Measurements from ENCODE around the gene DEXI. TPM values are rescaled to one million over a fixed set of nuclear protein-coding genes. Genes with fewer than 3 reads are reported as not detected.

DEXI gene
- total and polyA plus RNA-seq, 2 of the 13 experiments (the other 11 are each of a cell fraction or from before 2014, with no cell fraction given) = 51.5 to 70.4 TPM

GRCh38 chr16:10918294-10919002, 23.8 kb downstream of the DEXI start (continued):
- TF ChIP-seq, protein P1, sequence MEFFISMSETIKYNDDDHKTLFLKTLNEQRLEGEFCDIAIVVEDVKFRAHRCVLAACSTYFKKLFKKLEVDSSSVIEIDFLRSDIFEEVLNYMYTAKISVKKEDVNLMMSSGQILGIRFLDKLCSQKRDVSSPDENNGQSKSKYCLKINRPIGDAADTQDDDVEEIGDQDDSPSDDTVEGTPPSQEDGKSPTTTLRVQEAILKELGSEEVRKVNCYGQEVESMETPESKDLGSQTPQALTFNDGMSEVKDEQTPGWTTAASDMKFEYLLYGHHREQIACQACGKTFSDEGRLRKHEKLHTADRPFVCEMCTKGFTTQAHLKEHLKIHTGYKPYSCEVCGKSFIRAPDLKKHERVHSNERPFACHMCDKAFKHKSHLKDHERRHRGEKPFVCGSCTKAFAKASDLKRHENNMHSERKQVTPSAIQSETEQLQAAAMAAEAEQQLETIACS (CRISPR knock-in tag; IDR thresholded peaks at IDR 0.05) = no peak
- TF ChIP-seq ZSCAN30 (CRISPR knock-in tag; IDR thresholded peaks at IDR 0.05) (no peak), CHD2 (IDR thresholded peaks at IDR 0.05; ENCODE audit: low read depth, low read length) (no peak), FOXK1 (CRISPR knock-in tag; IDR thresholded peaks at IDR 0.05; ENCODE audit: borderline replicate concordance, low read depth) (peak; percentile 42; the same call in 1 of the 2 replicates), SUZ12 (IDR thresholded peaks at IDR 0.05; ENCODE audit: low read depth, low read length) (no peak), MBD4 (IDR thresholded peaks at IDR 0.05; ENCODE audit: borderline replicate concordance, low read length) (no peak), WIZ (CRISPR knock-in tag; IDR thresholded peaks at IDR 0.05) (no peak), ZNF12 (CRISPR knock-in tag; IDR thresholded peaks at IDR 0.05) (no peak), YEATS2 (CRISPR knock-in tag; IDR thresholded peaks at IDR 0.05; ENCODE audit: borderline replicate concordance) (peak; percentile 76; the same call in 1 of the 2 replicates), HHEX (CRISPR knock-in tag; IDR thresholded peaks at IDR 0.05) (no peak), ZBTB7B (CRISPR knock-in tag; IDR thresholded peaks at IDR 0.05) (peak; percentile 37; the same call in 1 of the 2 replicates)
- TF ChIP-seq, protein P2, sequence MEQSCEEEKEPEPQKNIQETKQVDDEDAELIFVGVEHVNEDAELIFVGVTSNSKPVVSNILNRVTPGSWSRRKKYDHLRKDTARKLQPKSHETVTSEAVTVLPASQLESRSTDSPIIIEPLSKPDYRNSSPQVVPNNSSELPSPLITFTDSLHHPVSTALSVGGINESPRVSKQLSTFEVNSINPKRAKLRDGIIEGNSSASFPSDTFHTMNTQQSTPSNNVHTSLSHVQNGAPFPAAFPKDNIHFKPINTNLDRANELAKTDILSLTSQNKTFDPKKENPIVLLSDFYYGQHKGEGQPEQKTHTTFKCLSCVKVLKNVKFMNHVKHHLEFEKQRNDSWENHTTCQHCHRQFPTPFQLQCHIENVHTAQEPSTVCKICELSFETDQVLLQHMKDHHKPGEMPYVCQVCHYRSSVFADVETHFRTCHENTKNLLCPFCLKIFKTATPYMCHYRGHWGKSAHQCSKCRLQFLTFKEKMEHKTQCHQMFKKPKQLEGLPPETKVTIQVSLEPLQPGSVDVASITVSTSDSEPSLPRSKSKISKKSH (CRISPR knock-in tag; IDR thresholded peaks at IDR 0.05; ENCODE audit: borderline replicate concordance) = no peak
- TF ChIP-seq, protein P3, sequence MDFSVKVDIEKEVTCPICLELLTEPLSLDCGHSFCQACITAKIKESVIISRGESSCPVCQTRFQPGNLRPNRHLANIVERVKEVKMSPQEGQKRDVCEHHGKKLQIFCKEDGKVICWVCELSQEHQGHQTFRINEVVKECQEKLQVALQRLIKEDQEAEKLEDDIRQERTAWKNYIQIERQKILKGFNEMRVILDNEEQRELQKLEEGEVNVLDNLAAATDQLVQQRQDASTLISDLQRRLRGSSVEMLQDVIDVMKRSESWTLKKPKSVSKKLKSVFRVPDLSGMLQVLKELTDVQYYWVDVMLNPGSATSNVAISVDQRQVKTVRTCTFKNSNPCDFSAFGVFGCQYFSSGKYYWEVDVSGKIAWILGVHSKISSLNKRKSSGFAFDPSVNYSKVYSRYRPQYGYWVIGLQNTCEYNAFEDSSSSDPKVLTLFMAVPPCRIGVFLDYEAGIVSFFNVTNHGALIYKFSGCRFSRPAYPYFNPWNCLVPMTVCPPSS (IDR thresholded peaks at IDR 0.05) = no peak
- TF ChIP-seq, protein P4, sequence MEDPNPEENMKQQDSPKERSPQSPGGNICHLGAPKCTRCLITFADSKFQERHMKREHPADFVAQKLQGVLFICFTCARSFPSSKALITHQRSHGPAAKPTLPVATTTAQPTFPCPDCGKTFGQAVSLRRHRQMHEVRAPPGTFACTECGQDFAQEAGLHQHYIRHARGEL (CRISPR knock-in tag; IDR thresholded peaks at IDR 0.05) = no peak
- TF ChIP-seq, protein P5, sequence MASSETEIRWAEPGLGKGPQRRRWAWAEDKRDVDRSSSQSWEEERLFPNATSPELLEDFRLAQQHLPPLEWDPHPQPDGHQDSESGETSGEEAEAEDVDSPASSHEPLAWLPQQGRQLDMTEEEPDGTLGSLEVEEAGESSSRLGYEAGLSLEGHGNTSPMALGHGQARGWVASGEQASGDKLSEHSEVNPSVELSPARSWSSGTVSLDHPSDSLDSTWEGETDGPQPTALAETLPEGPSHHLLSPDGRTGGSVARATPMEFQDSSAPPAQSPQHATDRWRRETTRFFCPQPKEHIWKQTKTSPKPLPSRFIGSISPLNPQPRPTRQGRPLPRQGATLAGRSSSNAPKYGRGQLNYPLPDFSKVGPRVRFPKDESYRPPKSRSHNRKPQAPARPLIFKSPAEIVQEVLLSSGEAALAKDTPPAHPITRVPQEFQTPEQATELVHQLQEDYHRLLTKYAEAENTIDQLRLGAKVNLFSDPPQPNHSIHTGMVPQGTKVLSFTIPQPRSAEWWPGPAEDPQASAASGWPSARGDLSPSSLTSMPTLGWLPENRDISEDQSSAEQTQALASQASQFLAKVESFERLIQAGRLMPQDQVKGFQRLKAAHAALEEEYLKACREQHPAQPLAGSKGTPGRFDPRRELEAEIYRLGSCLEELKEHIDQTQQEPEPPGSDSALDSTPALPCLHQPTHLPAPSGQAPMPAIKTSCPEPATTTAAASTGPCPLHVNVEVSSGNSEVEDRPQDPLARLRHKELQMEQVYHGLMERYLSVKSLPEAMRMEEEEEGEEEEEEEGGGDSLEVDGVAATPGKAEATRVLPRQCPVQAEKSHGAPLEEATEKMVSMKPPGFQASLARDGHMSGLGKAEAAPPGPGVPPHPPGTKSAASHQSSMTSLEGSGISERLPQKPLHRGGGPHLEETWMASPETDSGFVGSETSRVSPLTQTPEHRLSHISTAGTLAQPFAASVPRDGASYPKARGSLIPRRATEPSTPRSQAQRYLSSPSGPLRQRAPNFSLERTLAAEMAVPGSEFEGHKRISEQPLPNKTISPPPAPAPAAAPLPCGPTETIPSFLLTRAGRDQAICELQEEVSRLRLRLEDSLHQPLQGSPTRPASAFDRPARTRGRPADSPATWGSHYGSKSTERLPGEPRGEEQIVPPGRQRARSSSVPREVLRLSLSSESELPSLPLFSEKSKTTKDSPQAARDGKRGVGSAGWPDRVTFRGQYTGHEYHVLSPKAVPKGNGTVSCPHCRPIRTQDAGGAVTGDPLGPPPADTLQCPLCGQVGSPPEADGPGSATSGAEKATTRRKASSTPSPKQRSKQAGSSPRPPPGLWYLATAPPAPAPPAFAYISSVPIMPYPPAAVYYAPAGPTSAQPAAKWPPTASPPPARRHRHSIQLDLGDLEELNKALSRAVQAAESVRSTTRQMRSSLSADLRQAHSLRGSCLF (CRISPR knock-in tag; IDR thresholded peaks at IDR 0.05; ENCODE audit: borderline replicate concordance) = no peak
- TF ChIP-seq, protein P6, sequence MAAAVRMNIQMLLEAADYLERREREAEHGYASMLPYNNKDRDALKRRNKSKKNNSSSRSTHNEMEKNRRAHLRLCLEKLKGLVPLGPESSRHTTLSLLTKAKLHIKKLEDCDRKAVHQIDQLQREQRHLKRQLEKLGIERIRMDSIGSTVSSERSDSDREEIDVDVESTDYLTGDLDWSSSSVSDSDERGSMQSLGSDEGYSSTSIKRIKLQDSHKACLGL (CRISPR knock-in tag; IDR thresholded peaks at IDR 0.05) = no peak
